ENCODE results near the gene SNX30.
"Not testable (repeated sequence)": the region's sequence is repeated elsewhere in the genome, so short reads cannot be mapped to it uniquely, and the experiment has no call there.

Gene SNX30, protein sequence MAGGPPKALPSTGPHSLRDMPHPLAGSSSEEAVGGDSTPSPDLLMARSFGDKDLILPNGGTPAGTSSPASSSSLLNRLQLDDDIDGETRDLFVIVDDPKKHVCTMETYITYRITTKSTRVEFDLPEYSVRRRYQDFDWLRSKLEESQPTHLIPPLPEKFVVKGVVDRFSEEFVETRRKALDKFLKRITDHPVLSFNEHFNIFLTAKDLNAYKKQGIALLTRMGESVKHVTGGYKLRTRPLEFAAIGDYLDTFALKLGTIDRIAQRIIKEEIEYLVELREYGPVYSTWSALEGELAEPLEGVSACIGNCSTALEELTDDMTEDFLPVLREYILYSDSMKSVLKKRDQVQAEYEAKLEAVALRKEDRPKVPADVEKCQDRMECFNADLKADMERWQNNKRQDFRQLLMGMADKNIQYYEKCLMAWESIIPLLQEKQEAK

DNA sequence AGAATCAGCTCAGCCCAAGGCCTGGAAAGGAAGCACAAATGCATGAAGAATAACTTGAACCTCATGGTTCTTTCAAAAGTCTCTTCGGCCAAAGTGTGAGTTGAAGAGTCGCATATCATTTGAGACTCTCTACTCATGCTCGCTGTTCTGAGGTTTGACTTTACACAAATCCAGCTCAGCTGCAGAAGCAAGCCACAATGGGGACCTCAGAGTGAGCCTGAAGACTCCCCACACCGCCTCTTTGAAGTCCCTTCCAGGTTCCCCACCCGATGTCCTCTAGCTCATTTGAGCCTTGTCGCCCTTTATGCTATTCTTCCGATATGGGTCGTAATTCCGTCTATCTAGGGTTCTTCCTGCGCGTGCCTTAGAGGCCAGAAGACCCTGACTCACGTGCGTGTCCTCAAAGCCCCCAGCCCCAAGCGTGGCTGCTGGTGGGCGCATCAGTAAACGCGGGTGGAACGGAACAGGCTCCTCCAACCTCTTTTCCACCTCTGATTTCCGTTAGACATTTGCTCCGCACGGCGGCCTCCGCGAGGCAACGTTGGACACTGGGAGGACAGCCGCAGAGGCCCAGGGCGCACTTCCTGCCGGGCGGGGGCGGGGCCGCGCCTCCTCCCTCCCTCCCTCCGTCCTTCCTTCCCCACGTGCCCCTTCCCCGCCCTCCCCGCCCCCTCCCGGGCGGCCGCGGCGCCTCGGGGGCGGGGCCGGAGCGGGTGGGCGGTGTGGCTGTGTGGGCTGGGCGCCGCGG, at the start of gene SNX30:
TSS of gene SNX30 (plus strand) at position 745 of the 748 bp plus-strand sequence. CDS start 242 bp downstream, outside the sequence.
- DNase-seq (ENCODE audit: low spot score): peak; percentile 93

DNA sequence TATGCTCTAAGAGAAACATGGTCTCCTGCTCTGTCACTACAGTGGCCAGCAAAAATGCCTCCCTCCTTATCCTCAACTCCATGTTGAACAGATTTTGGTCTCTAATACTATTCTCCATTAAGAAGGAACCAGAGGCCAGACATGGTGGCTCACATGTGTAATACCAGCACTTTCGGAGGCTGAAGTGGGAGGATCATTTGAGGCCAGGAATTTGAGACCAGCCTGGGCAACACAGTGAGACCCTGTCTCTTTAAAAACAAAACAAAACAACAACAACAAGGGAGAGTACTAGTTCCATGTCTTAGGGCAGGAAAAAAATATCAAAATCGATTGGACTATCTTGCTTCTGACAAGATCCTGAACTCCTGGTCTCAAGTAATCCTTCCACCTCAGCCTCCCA, 47.3 kb upstream of the SNX30 start:
- no peak for DNase-seq (ENCODE audit: low spot score)

DNA sequence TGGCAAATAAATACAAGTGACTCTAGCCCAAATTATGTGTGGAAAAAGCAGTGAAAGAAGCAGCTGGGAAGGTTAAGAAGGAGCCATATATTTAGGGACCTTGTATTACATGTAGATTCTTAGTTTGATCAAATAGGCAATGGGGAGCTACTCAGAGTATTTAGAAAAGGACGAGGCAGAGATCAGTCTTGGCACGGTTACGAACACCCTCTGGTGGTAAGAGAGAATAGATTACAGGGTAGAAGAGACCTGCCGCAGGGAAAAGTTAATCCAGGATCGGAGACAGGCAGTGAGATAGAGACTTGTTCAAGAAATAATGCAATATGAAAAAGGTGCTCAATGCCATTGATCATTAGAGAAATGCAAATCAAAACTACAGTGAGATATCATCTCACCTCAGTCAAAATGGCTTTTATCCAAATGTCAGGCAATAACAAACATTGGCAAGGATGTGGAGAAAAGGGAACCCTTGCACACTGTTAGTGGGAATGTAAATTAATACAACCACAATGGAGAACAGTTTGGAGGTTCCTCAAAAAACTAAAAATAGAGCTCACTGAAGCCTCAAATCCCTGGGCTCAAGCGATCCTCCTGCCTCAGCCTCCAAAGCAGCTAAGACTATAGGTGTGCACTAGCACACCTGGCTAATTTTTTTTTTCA, 44.7 kb upstream of the SNX30 start:
- DNase-seq (ENCODE audit: low spot score): no peak

DNA sequence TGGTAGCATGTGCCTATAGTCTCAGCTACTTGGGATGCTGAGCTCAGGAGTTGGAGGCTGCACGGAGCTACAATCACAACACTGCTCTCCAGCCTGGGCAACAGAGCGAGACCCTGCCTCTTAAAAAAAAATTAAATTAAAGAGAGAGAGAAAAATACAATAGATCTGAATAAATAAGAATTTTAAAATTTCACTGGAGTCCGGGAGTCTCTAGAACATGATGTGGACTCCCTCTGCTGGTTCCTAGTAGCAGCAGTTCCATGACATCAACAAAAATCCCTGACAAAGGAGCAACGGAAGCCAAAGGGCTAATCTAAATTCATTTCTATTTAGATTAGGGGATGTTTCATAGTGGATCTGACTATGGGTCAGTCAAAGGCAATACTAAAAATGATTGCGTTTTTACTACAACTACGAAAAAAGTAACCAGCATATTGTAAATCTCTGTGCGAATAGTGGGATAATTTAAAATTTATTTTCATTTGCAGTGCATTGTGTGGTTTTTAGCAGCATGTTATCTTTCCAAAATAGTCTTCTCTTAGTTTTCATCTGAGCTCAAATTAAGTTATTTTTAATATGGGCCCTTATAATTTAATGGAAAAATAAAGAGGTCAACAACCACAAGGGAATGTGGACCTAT, 39.4 kb upstream of the SNX30 start:
- DNase-seq (ENCODE audit: low spot score): no peak

DNA sequence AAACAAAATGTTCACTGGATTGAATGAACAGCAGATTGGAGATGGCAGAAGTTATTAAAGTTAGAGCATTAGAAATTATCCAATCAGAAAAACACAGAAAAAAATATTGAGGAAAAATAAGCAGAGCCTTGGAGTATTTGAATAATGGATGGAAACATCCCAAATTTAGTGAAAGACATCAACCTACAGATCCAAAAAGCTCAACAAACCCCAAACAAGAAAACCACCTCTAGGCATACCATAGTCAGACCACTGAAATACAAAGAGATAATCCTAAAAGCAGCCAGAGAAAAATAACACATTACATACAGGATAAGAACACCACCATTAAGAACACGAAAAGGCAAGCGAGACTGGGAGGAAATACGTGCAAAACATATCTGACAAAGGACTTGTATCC, 37.9 kb upstream of the SNX30 start:
- DNase-seq (ENCODE audit: low spot score): no peak

DNA sequence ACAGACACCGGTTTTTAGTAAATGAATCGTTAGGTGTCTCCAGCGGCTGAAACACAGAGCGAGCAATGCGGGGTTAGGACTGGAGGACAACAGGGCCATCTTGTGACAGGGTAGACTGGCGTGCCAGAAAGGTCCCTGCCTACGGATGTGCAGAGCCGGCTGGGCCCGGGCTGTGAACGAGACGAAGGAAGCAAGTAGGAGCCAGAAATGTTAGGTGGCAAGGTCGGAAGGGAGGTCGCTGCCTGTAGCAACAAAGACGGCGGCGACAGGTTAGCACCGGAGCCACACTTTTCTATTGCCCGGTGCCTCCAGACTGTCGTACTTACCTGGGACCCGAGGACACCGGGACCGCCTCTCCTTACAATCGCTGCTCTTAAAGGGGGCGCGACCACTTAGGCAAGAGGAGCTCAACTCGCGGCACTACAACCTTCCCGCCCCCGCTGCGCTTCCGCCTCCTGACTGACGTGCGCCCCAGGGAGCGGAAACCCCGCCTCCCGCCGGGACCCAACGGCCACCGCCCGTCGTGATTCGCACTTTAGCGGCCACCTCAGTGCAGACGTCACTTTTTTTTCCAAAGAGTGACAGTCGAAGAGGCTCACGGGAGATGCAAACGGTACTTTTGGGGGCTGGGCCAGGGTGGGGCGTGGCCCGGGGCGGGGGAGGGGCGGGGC, 32.8 kb upstream of the SNX30 start, which contains the start of gene INIP:
TSS of gene INIP (minus strand) at position 457 of the 671 bp plus-strand sequence. CDS start 1,632 bp downstream, outside the sequence.
- DNase-seq (ENCODE audit: low spot score): peak; percentile 95

DNA sequence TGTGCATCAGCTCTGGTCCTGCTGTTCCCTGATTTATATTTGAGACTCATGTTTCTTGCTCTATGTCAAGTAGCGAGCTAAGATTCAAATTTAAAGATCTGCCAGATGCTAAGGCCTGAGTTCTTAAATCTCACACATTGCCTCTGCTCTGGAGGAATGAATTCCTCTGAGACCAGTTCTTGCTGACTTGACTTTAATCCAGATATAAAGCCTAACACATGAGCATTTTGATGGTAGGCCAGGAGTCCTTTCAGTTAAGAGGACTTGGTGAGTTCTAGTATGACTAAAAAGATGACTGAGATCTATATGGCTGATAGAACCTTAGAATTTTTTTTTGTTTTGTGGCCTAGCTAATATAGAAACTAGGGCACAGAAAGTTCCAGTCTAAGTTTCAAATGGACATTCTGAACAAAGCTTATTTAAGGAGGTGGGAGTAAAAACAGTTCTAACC, 31.3 kb upstream of the SNX30 start:
- no peak for DNase-seq (ENCODE audit: low spot score)

DNA sequence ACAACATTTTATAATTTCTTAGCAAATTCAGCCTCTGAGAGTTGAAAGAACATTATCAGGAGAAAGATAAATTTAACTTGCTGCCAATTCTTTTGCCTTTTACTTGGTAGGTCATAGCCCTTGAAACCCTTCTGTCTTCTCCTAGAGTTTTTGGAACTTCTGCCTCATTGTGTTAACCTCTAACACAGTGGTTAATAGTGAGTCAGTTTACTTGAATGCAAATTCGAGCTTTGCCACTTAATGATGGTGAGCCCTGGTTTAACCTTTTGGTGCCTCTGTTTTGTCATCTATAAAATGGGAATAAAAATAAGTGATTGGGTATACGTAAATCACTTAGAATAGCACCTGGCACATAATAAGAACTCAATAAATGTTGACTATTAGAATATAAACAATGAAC, 30.9 kb upstream of the SNX30 start:
- DNase-seq (ENCODE audit: low spot score): no peak

DNA sequence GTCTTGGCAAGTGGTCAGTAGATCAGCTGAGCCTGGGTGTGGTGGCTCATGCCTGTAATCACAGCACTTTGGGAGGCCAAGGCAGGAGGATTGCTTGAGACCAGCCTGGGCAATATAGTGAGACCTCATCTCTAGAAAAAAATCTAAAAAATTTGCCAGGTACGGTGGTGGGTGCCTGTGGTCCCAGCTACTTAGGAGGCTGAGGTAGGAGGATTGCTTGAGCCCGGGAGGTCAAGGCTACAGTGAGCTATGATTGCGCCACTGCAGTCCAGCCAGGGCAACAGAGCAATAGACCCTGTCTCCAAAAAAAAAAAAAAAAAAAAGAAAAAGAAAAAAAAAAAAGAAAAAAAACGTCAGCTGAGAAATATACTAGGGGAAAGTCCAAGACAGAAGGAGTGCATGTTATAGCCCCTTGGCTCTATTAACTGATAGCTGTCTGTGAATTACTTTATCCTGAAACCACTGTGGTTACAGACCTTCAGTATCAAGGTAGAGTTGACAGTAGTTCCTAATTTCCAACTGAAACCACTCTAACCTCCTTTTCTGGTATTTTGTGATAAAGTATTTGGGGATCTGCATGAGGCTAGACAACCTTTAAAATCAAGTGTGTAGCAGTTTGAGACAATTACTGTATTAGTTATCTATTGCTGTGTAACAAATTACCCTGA, 30.3 kb upstream of the SNX30 start:
- DNase-seq (ENCODE audit: low spot score): no peak

DNA sequence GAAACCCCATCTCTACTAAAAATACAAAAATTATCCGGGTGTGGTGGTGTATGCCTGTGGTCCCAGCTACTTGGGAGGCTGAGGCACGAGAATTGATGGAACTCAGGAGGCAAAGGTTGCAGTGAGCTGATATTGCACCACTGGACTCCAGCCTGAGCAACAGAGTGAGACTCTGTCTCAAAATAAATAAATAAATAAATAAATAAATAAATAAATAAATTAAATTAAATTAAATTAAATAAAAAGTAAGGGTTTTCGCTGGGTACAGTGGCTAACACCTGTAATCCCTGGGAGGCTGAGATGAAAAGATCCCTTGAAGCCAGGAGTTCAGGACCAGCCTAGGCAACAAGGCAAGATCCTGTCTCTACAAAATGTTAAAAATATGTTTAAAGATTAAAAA, 27.8 kb upstream of the SNX30 start:
- not testable (repeated sequence) for DNase-seq (ENCODE audit: low spot score)

DNA sequence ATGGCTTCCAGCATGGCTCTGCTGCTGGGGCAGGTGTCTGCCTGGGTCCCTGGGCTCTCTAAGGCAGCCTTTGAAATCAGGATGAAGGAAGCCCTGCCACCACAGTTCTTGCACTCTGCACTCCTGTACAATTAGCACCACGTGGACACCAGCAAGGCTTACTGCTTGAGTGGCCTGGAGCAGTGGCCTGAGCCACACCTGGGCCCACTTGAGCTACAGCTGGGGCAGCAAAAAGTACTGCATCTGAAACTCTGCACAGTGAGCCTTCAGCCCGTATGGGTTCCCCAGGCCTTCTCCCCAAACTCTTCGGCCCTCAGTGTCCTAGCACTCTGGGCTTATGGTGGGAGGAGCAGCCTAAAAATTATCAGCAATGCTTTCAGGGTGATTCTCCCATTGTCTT, 24.6 kb upstream of the SNX30 start:
- no peak for DNase-seq (ENCODE audit: low spot score)

DNA sequence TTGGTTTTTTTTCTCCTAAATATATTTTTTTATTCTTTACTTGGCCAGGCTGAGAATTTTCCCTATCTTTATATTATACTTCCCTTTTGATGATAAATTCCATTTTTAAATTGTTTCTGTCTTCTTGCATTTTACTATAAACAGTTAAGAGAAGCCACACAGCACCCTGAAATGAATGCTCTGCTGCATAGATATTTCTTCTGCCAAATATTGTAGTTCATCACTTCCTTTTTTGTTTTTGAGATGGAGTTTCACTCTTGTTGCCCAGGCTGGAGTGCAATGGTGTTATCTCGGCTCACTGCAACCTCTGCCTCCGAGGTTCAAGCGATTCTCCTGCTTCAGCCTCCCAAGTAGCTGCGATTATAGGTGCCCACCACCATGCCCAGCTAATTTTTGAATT, 24.1 kb upstream of the SNX30 start:
- no peak for DNase-seq (ENCODE audit: low spot score)

DNA sequence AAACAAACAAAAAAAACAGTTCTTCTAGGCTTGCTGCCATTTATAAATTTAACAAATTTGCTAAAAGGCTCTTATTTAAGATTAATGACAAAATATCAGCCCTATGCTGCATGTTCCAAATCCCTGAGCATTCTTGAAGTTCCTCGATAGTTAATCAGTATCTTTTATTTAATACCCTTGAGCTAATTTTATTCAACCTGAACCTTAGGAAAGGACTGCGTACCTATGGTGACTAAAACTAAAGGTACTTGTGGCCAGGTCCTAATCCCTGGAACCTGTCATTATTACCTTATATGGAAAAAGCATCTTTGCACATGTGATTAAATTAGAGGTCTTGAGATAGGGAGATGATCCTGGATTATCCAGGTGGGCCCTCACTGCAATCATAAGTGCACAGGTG, 22.2 kb upstream of the SNX30 start:
- no peak for DNase-seq (ENCODE audit: low spot score)

DNA sequence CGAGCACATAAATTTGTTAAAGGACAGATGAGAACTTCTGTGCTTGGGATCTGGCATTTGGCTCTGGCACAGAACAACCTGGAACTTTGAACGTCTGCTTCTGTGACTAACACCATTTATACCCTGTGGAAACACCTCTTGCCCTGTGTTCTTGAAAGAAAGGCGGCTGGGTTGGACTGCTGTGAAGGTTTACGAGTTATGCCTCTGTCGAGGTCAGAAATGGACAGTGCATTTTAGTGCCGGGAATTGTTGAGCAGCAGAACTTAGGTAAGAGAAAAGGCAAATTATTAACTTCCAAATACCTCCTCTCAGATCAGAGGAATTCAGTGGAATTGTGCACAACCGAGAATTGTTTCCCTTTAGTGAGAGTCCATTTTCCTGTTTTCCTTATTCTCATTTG, 18.6 kb upstream of the SNX30 start:
- no peak for DNase-seq (ENCODE audit: low spot score)

DNA sequence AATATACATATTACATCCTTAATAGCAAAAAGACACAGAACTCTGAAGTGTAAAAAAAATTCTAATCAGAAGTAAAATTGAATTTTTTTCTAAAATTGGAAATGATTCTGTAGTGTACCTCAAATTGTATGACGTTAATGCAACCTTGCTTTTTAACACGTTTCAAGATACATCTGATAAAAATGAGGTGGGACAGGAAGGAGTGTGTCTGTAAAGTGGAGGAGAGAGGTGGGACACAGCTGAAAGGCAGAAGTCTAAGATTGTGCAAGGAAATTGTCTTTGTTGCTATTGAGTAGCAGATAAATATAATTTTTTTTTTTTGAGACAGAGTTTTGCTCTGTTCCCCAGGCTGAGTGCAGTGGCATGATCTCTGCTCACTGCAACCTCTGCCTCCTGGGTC, 15.7 kb upstream of the SNX30 start:
- DNase-seq (ENCODE audit: low spot score): no peak

DNA sequence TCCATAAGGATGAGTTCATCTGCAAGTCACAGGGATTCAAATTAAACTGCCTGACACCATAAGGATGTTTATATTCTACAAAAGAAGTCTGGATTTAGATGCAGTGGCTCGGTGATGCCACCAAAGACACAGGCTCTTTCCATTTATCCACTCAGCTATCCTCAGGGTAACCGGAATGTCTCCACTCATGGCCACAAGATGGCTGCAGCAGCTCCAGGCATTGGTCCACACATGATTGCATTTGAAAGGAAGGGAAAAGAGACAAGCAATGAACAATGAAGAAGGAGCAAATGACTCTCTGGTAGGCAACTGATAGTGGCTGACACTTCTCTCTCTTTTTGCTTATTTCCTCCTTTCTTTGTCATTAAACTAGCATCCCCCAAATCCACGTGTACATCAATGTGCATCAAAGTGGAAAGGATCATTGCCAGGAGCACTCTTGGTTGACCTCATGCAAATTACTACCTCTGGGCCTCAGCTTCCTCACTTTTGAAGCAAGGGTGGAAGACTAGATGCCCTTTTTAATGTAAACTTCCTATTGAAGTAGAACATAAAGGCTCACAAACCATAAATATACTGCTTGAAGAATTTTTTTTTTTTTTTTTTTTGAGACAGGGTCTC, 7.2 kb upstream of the SNX30 start:
- no peak for DNase-seq (ENCODE audit: low spot score)

DNA sequence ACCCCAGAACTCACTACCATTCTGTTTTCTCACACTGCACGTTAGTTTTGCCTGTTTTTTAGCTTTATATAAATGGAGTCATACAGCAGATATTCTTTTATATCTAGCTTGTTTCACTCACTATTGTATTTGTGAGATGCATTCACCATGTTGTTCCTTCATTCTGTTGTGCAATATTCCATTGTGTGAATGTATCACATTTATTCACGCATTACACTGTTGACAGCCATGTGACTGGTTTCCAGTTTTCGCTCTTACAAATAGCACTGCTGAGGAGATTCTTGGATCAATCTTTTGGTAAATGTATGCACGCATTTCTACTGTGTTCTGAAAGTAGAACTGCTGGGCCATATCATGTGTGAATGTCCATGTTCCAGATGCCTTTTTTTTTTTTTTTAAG, 6.4 kb upstream of the SNX30 start:
- no peak for DNase-seq (ENCODE audit: low spot score)

DNA sequence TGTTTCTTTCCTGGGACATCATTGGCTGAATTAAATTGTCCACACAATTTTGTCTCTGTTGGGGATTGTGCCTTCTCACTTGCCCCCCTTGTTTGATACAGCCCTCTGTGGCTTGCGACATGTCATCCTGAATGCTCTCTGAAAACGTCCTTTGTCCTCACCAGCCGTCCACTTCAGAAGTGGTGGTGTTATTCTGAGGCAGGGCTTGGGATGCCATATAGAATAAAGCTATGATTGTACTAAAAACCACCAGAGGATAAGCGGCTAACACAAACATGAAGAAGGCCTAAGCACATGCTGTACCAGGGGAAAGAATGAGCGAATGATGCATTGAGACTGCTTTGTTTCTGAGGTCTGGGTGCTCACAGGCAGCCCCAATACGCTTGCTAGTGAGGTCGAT, 3.5 kb upstream of the SNX30 start:
- no peak for DNase-seq (ENCODE audit: low spot score)

DNA sequence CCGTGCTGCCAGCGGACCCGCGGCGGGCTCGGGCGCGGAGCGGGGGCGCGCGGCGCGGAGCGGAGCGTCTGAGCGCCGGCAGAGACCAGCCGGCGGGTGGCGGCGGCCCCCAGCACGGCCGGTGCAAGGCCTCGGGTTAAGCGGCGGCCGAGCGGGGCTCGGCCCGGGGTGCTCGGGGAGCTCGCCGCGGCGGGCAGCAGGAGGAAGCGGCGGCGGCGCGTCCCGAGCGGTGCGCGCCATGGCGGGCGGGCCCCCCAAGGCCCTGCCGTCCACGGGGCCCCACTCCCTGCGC, 150 bp downstream of the SNX30 start:
- DNase-seq (ENCODE audit: low spot score): no peak

DNA sequence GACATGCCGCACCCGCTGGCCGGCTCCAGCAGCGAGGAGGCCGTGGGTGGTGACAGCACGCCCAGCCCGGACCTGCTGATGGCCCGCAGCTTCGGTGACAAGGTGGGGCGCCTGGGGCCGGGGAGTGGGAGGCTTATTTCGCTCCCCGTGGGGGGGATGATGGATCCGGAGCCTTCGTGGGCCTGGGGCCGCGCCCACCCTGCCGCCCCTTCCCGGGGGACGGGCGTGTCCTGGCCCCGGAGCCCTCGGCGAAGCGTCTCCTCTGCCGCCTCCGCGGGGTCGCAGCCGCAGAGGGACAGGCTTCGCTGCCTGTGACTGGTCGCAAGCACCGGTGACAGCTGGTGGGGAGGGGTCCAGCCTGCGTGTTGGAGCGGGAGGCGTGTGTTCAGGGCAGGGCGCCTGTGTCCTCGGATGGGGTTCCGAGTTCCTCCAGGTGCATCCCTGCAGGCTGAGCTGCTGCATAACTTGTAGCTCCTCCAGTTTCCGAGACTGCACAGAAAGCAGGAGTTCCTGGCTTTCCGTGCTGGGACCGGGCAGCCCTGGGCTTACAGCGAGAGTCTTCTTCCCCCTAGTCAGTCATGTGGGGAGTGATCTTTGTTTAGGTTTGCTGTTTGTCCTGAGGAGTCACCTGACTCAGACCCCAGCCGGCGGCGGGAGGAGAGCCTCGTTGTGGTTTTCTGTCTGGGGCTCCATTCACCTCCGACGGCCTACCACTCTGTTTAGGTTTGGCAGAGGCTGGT, 666 bp downstream of the SNX30 start:
- DNase-seq (ENCODE audit: low spot score): peak; percentile 73
